GM21390 (cell line): Measurements from ENCODE around the gene GRAP.

ENCODE experiments used
- ATAC-seq: cut with Tn5 transposase; IDR thresholded peaks from one replicate; pipeline ENCODE4 v1.9.1; 2021; ENCODE audit not compliant: unreplicated experiment

GRAP gene

GRCh38 chr17:19019041-19019941 is 27.5 kb downstream of the GRAP start:
- ATAC-seq = no peak

GRCh38 chr17:19018600-19018950 is 28.2 kb downstream of the GRAP start:
- ATAC-seq = no peak

- ATAC-seq = no peak
Observed at GRCh38 chr17:19017804-19018599, 28.8 kb downstream of the GRAP start.

GRCh38 chr17:19017401-19017800 is 29.4 kb downstream of the GRAP start:
- no peak for ATAC-seq

- no peak for ATAC-seq
Observed at GRCh38 chr17:19016881-19017280, 29.9 kb downstream of the GRAP start.

GRCh38 chr17:19016297-19016696 is 30.5 kb downstream of the GRAP start:
- ATAC-seq = no peak

GRCh38 chr17:19015428-19015827 is 31.3 kb downstream of the GRAP start:
- ATAC-seq = no peak

GRCh38 chr17:19014628-19015215 is 32.0 kb downstream of the GRAP start:
- no peak for ATAC-seq

GRCh38 chr17:19013806-19014627 is 32.7 kb downstream of the GRAP start:
- ATAC-seq = no peak

GRCh38 chr17:19013226-19013625 is 33.5 kb downstream of the GRAP start:
- ATAC-seq = no peak

GRCh38 chr17:19012171-19013080 is 34.3 kb downstream of the GRAP start:
- no peak for ATAC-seq

GRCh38 chr17:19011581-19011980 is 35.2 kb downstream of the GRAP start:
- no peak for ATAC-seq

GRCh38 chr17:19010729-19011505 is 35.8 kb downstream of the GRAP start:
- ATAC-seq = no peak

GRCh38 chr17:19009970-19010369 is 36.8 kb downstream of the GRAP start:
- ATAC-seq = no peak

GRCh38 chr17:19006698-19007097 is 40.1 kb downstream of the GRAP start:
- ATAC-seq = no peak

- ATAC-seq = no peak
Observed at GRCh38 chr17:19005789-19006430, 40.8 kb downstream of the GRAP start.

- no peak for ATAC-seq
Observed at GRCh38 chr17:19005137-19005773, 41.5 kb downstream of the GRAP start.
